Liver (tissue), 3 donors: Measurements from ENCODE around the gene SPATA13.

Experiments used
- CTCF ChIP-seq: fragments of 150-350 bp; IDR thresholded peaks from 2 replicates; pipeline ENCODE4 v1.5.1; 2017; ENCODE audit warnings: improper control_type of control experiment, low read depth, low read length; ENCODE audit not compliant: missing input control
- MAX ChIP-seq: IDR thresholded peaks from 2 replicates; pipeline ENCODE4 v1.6.1; 2016; ENCODE audit warnings: antibody characterized with exemption
- RAD21 ChIP-seq, 2 donors: IDR thresholded peaks; 2 replicates each; pipeline ENCODE4 v1.6.1; 2016; ENCODE audit warnings: antibody characterized with exemption in 2 of 2, mild to moderate bottlenecking in 2 of 2
- donor health status: healthy.
- donor health status: healthy.

GRCh38 chr13:24214528-24214927, 54.0 kb downstream of the SPATA13 start:
- TF ChIP-seq RAD21 (IDR thresholded peaks at IDR 0.05) (no peak), CTCF (no peak), MAX (no peak)
